Adrenal gland (tissue), 5 donors: ENCODE data around the gene PLEKHA7.

Experiments used
- POLR2A ChIP-seq, 2 donors: fragments of 450-650 bp; IDR thresholded peaks; one replicate each; pipeline ENCODE4 v1.6.1; 2017; ENCODE audit warnings: antibody characterized with exemption in 2 of 2, mild to moderate bottlenecking in 2 of 2, moderate library complexity in 1 of 2
- TF ChIP-seq, protein P1 (sequence below), 6 experiments: fragments of 450-650 bp in 4 of 6; fragments of 200-600 bp in 2 of 6; sonication (generic) in 1 of 6; IDR thresholded peaks; 1 replicate in 5 of 6; 2 replicates in 1 of 6; pipeline versions ENCODE4 v1.5.1 to v1.8.0; 2016 to 2021; ENCODE audit warnings: antibody characterized with exemption in 6 of 6, mild to moderate bottlenecking in 2 of 6, moderate library complexity in 1 of 6
- donor health status: DM: no; HTN: no; CAD: no.

- TF ChIP-seq, protein P1, sequence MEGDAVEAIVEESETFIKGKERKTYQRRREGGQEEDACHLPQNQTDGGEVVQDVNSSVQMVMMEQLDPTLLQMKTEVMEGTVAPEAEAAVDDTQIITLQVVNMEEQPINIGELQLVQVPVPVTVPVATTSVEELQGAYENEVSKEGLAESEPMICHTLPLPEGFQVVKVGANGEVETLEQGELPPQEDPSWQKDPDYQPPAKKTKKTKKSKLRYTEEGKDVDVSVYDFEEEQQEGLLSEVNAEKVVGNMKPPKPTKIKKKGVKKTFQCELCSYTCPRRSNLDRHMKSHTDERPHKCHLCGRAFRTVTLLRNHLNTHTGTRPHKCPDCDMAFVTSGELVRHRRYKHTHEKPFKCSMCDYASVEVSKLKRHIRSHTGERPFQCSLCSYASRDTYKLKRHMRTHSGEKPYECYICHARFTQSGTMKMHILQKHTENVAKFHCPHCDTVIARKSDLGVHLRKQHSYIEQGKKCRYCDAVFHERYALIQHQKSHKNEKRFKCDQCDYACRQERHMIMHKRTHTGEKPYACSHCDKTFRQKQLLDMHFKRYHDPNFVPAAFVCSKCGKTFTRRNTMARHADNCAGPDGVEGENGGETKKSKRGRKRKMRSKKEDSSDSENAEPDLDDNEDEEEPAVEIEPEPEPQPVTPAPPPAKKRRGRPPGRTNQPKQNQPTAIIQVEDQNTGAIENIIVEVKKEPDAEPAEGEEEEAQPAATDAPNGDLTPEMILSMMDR (IDR thresholded peaks at IDR 0.05) = no peak
- TF ChIP-seq POLR2A (IDR thresholded peaks at IDR 0.05) = no peak
Measured at GRCh38 chr11:17046690-17047089, 32.5 kb upstream of the PLEKHA7 start.
